Trophoblast cell (in vitro differentiated cells and primary cell): Measurements from ENCODE around the gene ZNF407.

Experiments
- DNase-seq, 2 donors: peaks; one replicate each; pipeline ENCODE4 v3.0.0-alpha.2; 2016
- H2AFZ ChIP-seq: 2 replicates; pipeline ENCODE4 v1.6.1; 2013; ENCODE audit warnings: low read length, moderate library complexity, mild to moderate bottlenecking; ENCODE audit not compliant: insufficient read depth, poor library complexity
- H2AK5ac ChIP-seq: 2 replicates; pipeline ENCODE4 v1.6.1; 2013; ENCODE audit warnings: mild to moderate bottlenecking, low read length
- H2BK120ac ChIP-seq: 2 replicates; pipeline ENCODE4 v1.6.1; 2013; ENCODE audit warnings: low read length, mild to moderate bottlenecking, moderate library complexity; ENCODE audit not compliant: insufficient read depth, poor library complexity
- H2BK12ac ChIP-seq: 2 replicates; pipeline ENCODE4 v1.6.1; 2013; ENCODE audit warnings: mild to moderate bottlenecking, low read length, moderate library complexity
- H2BK5ac ChIP-seq: 2 replicates; pipeline ENCODE4 v1.6.1; 2013; ENCODE audit warnings: low read length, low read depth, moderate library complexity, mild to moderate bottlenecking; ENCODE audit not compliant: poor library complexity
- H3K14ac ChIP-seq: 2 replicates; pipeline ENCODE4 v1.6.1; 2013; ENCODE audit warnings: mild to moderate bottlenecking, low read length
- H3K18ac ChIP-seq: 2 replicates; pipeline ENCODE4 v1.6.1; 2013; ENCODE audit warnings: mild to moderate bottlenecking, low read length
- H3K23ac ChIP-seq: 2 replicates; pipeline ENCODE4 v1.6.1; 2013; ENCODE audit warnings: low read length
- H3K27ac ChIP-seq: 2 replicates; pipeline ENCODE4 v1.5.1; 2013; ENCODE audit warnings: low read depth, mild to moderate bottlenecking, inconsistent platforms, low read length, moderate library complexity
- H3K27me3 ChIP-seq: 2 replicates; pipeline ENCODE4 v1.6.1; 2013; ENCODE audit warnings: inconsistent platforms, mild to moderate bottlenecking, low read length, moderate library complexity; ENCODE audit not compliant: insufficient read depth
- H3K36me3 ChIP-seq, 2 experiments: 1 replicate in 1 of 2; 2 replicates in 1 of 2; pipeline ENCODE4 v1.6.1; 2013; ENCODE audit warnings: low read length in 2 of 2, mild to moderate bottlenecking in 2 of 2, moderate library complexity in 1 of 2; ENCODE audit not compliant: insufficient read depth in 2 of 2, control insufficient read depth in 1 of 2
- H3K4ac ChIP-seq: 2 replicates; pipeline ENCODE4 v1.6.1; 2013; ENCODE audit warnings: low read depth, mild to moderate bottlenecking, low read length, moderate library complexity
- H3K4me1 ChIP-seq, 2 experiments: 1 replicate in 1 of 2; 2 replicates in 1 of 2; pipeline ENCODE4 v1.6.1; 2013; ENCODE audit warnings: low read length in 2 of 2, mild to moderate bottlenecking in 2 of 2, moderate library complexity in 1 of 2; ENCODE audit not compliant: insufficient read depth in 2 of 2, control insufficient read depth in 1 of 2
- H3K4me2 ChIP-seq: 2 replicates; pipeline ENCODE4 v1.6.1; 2013; ENCODE audit warnings: inconsistent platforms, mild to moderate bottlenecking, low read length, moderate library complexity
- H3K4me3 ChIP-seq: 2 replicates; pipeline ENCODE4 v1.5.1; 2013; ENCODE audit warnings: mild to moderate bottlenecking, low read depth, low read length, inconsistent platforms
- H3K79me1 ChIP-seq: one replicate; pipeline ENCODE4 v1.6.1; 2013; ENCODE audit warnings: low read length
- H3K79me2 ChIP-seq: 2 replicates; pipeline ENCODE4 v1.6.1; 2013; ENCODE audit warnings: low read length, mild to moderate bottlenecking; ENCODE audit not compliant: control insufficient read depth, insufficient read depth, poor library complexity
- H3K9ac ChIP-seq: 2 replicates; pipeline ENCODE4 v1.6.1; 2013; ENCODE audit warnings: mild to moderate bottlenecking, low read length
- H3K9me3 ChIP-seq: 2 replicates; pipeline ENCODE4 v1.6.1; 2013; ENCODE audit warnings: low read depth, mild to moderate bottlenecking, control low read depth, inconsistent platforms, low read length; ENCODE audit not compliant: insufficient read depth
- H4K12ac ChIP-seq: 2 replicates; pipeline ENCODE4 v1.6.1; 2013; ENCODE audit warnings: low read depth, mild to moderate bottlenecking, low read length, moderate library complexity
- H4K8ac ChIP-seq: 2 replicates; pipeline ENCODE4 v1.6.1; 2013; ENCODE audit warnings: low read depth, mild to moderate bottlenecking, low read length, moderate library complexity
- H4K91ac ChIP-seq: one replicate; pipeline ENCODE4 v1.6.1; 2013; ENCODE audit warnings: low read depth, mild to moderate bottlenecking, low read length, moderate library complexity
- WGBS: extraction: QIAGEN DNeasy Blood & Tissue Kit; methylation state at CpG from one replicate; pipeline ENCODE4 v1.1.7; 2013; ENCODE audit warnings: missing lambda C conversion rate; ENCODE audit not compliant: insufficient read length, insufficient coverage; ENCODE audit errors: extremely low coverage; 5-methylcytosine and 5-hydroxymethylcytosine counted together

Gene ZNF407

GRCh38 chr18:74613381-74613780 lies 15.7 kb downstream of the ZNF407 start:
- no peak overlapping the region for H4K12ac ChIP-seq
- DNase-seq, result no peak
- peaks cover 0 to 3% of the 10 kb centered on the region in 2 experiments for H3K4me1 ChIP-seq
- H3K9ac ChIP-seq, result no peak overlapping the region
- no peaks in the 10 kb centered on the region for H3K27me3 ChIP-seq
- WGBS, result no CpG with 5 or more reads among the region's 1 CpG
- no peak overlapping the region for H4K8ac ChIP-seq
- no peak overlapping the region for H3K23ac ChIP-seq
- no peak overlapping the region for H3K27ac ChIP-seq
- no peak overlapping the region for H3K18ac ChIP-seq
- no peaks in the 10 kb centered on the region for H3K79me1 ChIP-seq
- no peak overlapping the region for H2AFZ ChIP-seq
- no peak overlapping the region for H4K91ac ChIP-seq
- H2BK5ac ChIP-seq, result no peak overlapping the region
- H2BK120ac ChIP-seq, result no peak overlapping the region
- no peak overlapping the region for H3K4me2 ChIP-seq
- peaks cover 5% of the 10 kb centered on the region for H3K9me3 ChIP-seq
- H3K36me3 ChIP-seq, result peaks cover 0 to 3% of the 10 kb centered on the region in 2 experiments
- H2AK5ac ChIP-seq, result no peak overlapping the region
- H2BK12ac ChIP-seq, result no peak overlapping the region
- no peak overlapping the region for H3K4me3 ChIP-seq
- H3K79me2 ChIP-seq, result no peaks in the 10 kb centered on the region
- no peak overlapping the region for H3K4ac ChIP-seq
- no peak overlapping the region for H3K14ac ChIP-seq

GRCh38 chr18:74616494-74616893 lies 18.8 kb downstream of the ZNF407 start:
- no peak overlapping the region for H2AFZ ChIP-seq
- no peak overlapping the region for H4K91ac ChIP-seq

DNA sequence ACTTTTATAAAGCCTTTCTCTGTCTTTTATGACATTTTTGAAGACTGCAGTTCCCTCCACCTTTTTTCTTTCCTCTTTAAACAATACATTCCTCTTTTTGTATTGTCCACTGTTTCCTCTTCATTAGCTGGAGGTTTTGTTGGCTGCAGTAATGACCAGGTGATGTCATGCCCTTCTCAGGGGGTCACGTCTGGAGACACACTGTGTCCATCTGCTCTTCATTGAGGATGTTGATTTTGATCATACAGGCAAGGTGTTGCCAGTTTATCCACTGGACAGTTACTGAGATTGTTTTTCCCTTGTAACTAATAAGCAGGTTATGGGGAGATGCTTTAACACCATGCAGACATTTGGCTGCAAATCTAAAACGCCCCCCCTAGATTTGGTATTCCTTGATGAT lies 19.8 kb downstream of the ZNF407 start:
- no peak overlapping the region for H4K12ac ChIP-seq
- H2AK5ac ChIP-seq, result no peak overlapping the region
- no peak overlapping the region for H3K18ac ChIP-seq
- no peak overlapping the region for H4K91ac ChIP-seq
- no peak overlapping the region for H3K4me2 ChIP-seq
- no peaks in the 10 kb centered on the region for H3K4me1 ChIP-seq
- no CpG with 5 or more reads among the region's 2 CpGs for WGBS
- H3K79me1 ChIP-seq, result no peaks in the 10 kb centered on the region
- no peak overlapping the region for H3K4ac ChIP-seq
- peaks cover 0 to 3% of the 10 kb centered on the region in 2 experiments for H3K36me3 ChIP-seq
- no peaks in the 10 kb centered on the region for H3K27me3 ChIP-seq
- no peak overlapping the region for H3K9ac ChIP-seq
- H3K79me2 ChIP-seq, result no peaks in the 10 kb centered on the region
- no peak overlapping the region for H3K23ac ChIP-seq
- no peak overlapping the region for H2BK12ac ChIP-seq
- no peak overlapping the region for H4K8ac ChIP-seq
- no peak overlapping the region for H2BK120ac ChIP-seq
- no peak overlapping the region for H2AFZ ChIP-seq
- no peak overlapping the region for H2BK5ac ChIP-seq
- no peak overlapping the region for H3K14ac ChIP-seq
- DNase-seq, result no peak
- peaks cover 6% of the 10 kb centered on the region for H3K9me3 ChIP-seq
- H3K27ac ChIP-seq, result no peak overlapping the region
- H3K4me3 ChIP-seq, result no peak overlapping the region

More at GRCh38 chr18:74616494-74616893, 18.8 kb downstream of the ZNF407 start:
- Histone ChIP-seq H3K4ac (no peak overlapping the region), H2BK12ac (no peak overlapping the region), H3K4me2 (no peak overlapping the region), H2BK5ac (no peak overlapping the region), H3K27ac (no peak overlapping the region), H3K18ac (no peak overlapping the region), H3K79me2 (no peaks in the 10 kb centered on the region), H3K27me3 (no peaks in the 10 kb centered on the region), H3K23ac (peak overlapping the region; percentile 22), H3K9me3 (peaks cover 5% of the 10 kb centered on the region), H2BK120ac (no peak overlapping the region), H3K4me1 (no peaks in the 10 kb centered on the region), H3K9ac (no peak overlapping the region), H3K14ac (no peak overlapping the region), H4K8ac (no peak overlapping the region), H3K4me3 (peak overlapping the region; percentile 59), H3K36me3 (peaks cover 0 to 3% of the 10 kb centered on the region in 2 experiments), H3K79me1 (no peaks in the 10 kb centered on the region), H2AK5ac (no peak overlapping the region), H4K12ac (no peak overlapping the region)
- WGBS, result no CpG with 5 or more reads among the region's 7 CpGs
- DNase-seq, result no peak

- no peak for DNase-seq
- Histone ChIP-seq H4K91ac (no peak overlapping the region), H3K79me2 (no peaks in the 10 kb centered on the region), H3K23ac (no peak overlapping the region), H3K4ac (no peak overlapping the region), H3K4me2 (no peak overlapping the region), H3K4me3 (no peak overlapping the region), H2AK5ac (no peak overlapping the region), H3K27me3 (no peaks in the 10 kb centered on the region), H3K27ac (no peak overlapping the region), H2BK120ac (no peak overlapping the region), H3K14ac (no peak overlapping the region), H3K36me3 (no peaks in the 10 kb centered on the region), H3K18ac (no peak overlapping the region), H3K79me1 (no peaks in the 10 kb centered on the region), H3K9me3 (peaks cover 1% of the 10 kb centered on the region), H2AFZ (no peak overlapping the region), H2BK5ac (no peak overlapping the region), H3K4me1 (no peaks in the 10 kb centered on the region), H3K9ac (no peak overlapping the region), H4K8ac (no peak overlapping the region), H4K12ac (no peak overlapping the region), H2BK12ac (no peak overlapping the region)
- no CpG with 5 or more reads among the region's 9 CpGs for WGBS
Observed at GRCh38 chr18:74622072-74622471, 24.4 kb downstream of the ZNF407 start.
